ENCODE measurements around the gene CCDC186. TPM values are rescaled to one million over a fixed set of nuclear protein-coding genes. Genes with fewer than 3 reads are reported as not detected.
"Not testable (repeated sequence)": the region's sequence is repeated elsewhere in the genome, so short reads cannot be mapped to it uniquely, and the experiment has no call there.

CCDC186 gene
- polyA plus RNA-seq, 6 donors from 2014 or later, result 18.1 to 27.5 (median 21.2) TPM

DNA sequence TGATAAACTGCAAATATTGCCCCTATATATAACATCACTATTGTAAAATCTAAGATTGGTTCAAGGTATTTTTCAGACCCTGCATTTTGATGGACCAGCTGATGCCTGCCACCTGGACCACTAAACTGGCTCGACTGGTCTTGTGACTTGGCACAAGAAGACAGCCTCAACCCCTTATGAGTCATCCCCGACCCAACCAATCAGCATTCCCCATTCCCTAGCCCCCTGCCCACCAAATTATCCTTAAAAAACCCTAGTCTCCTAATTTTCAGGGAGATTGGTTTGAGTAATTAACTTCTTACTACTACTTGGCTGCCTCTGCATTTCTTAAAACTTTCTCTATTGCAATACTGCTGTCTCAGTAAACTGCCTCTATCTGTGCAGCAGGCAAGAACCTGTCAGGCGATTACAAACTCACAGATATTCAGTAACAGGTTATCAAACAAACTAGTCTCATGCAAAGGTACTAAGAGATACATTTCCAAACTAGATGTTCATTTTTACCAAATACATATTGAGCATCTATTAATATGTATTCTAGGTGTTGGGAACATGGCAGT is 5.5 kb downstream of the CCDC186 start:
- DNase-seq, result no peak
- Mint-ChIP-seq H3K4me1 (peaks cover 24 to 37% (median 34%) of the 10 kb centered on the region in 3 donors), H3K27ac (peak overlapping the region in 4 of 6 donors; percentile 13 to 77 (median 50))

DNA sequence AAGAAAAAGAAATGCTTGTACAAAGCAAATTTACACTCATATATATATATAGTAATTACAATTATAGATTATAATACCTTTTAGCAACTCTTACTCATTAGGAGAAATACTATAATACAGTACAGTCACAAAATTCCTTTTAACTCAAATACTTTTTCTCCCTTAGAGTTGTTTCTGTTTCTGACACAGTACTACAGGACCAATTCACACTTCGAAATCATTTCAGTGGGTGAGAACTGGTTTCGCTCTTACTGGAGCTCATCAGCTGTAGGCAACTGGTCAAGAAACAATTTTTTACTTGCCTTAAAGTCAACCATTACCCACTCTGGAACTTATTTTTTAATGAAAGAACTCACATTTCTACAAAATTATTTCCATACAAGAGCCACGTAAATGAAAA is 6.0 kb downstream of the CCDC186 start:
- no peaks in the 10 kb centered on the region for H3K27me3 Mint-ChIP-seq
- DNase-seq (no peak), ATAC-seq (ENCODE audit: low read depth in 2 of 2) (no peak)
- peaks cover 20 to 25% of the 10 kb centered on the region in 2 donors for H3K36me3 Mint-ChIP-seq
- no peak overlapping the region for H3K4me3 Mint-ChIP-seq
- peaks cover 0 to 7% (median 4%) of the 10 kb centered on the region in 7 donors for H3K9me3 Mint-ChIP-seq
- H3K27ac Mint-ChIP-seq, result peak overlapping the region in 2 of 6 donors; percentile 35 to 65
- peaks cover 24 to 39% (median 34%) of the 10 kb centered on the region in 3 donors for H3K4me1 Mint-ChIP-seq

More for the DNA sequence above, 5.5 kb downstream of the CCDC186 start:
- Mint-ChIP-seq H3K9me3 (peaks cover 0 to 7% (median 4%) of the 10 kb centered on the region in 7 donors), H3K27me3 (no peaks in the 10 kb centered on the region), H3K4me3 (peak overlapping the region in 2 of 8 donors; percentile 17 to 65), H3K36me3 (peaks cover 14 to 21% of the 10 kb centered on the region in 2 donors)
- no peak for ATAC-seq (ENCODE audit: low read depth in 2 of 2)

DNA sequence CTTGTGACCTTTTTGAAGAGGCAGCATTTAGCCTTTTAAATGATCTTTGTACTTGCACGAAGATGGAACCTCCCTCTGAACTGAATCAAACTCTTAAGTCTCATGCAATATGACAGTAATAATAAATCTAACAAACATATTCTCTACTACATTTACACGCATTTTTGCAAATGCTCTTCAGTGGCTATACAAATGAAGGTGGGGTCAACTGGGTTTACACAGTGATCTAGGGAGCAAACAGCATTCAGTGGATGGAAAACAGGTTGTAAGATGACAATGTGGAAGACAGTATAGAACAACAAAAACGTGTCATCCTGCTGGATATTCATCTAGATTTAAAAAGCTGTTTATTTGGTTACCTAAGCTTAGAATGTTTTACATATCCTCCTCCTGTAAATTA is 7.5 kb downstream of the CCDC186 start:
- no peak overlapping the region for H3K27ac Mint-ChIP-seq
- peaks cover 0 to 7% (median 4%) of the 10 kb centered on the region in 7 donors for H3K9me3 Mint-ChIP-seq
- no peaks in the 10 kb centered on the region for H3K27me3 Mint-ChIP-seq
- H3K4me1 Mint-ChIP-seq, result peaks cover 15 to 36% (median 28%) of the 10 kb centered on the region in 3 donors
- no peak for DNase-seq
- no peak overlapping the region for H3K4me3 Mint-ChIP-seq
- H3K36me3 Mint-ChIP-seq, result peaks cover 25 to 36% of the 10 kb centered on the region in 2 donors
- ATAC-seq (ENCODE audit: low read depth in 2 of 2), result no peak

DNA sequence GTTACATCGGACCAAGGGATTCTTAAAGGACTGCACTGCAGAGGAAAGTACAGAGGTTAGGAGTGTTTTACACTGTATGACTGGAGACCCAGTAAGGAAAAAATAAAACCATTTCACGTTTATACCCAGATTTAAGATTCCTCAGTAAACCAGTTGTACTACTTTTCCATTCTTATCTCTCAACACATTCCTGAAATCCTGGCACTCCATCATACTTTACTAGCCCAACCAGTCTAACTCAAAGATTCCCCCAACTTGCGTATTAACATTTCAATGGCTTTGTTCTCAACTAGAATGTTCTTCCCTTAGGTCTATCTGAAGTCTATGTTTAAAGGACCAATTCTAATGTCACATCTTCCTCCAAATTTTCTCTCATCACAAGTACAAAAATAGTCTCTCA is 8.0 kb downstream of the CCDC186 start:
- Mint-ChIP-seq H3K27me3 (no peaks in the 10 kb centered on the region), H3K4me1 (peaks cover 15 to 41% (median 30%) of the 10 kb centered on the region in 3 donors), H3K36me3 (peaks cover 25 to 36% of the 10 kb centered on the region in 2 donors), H3K27ac (no peak overlapping the region), H3K4me3 (no peak overlapping the region), H3K9me3 (peaks cover 0 to 7% (median 4%) of the 10 kb centered on the region in 7 donors)
- ATAC-seq (ENCODE audit: low read depth in 2 of 2), result no peak
- DNase-seq, result no peak

DNA sequence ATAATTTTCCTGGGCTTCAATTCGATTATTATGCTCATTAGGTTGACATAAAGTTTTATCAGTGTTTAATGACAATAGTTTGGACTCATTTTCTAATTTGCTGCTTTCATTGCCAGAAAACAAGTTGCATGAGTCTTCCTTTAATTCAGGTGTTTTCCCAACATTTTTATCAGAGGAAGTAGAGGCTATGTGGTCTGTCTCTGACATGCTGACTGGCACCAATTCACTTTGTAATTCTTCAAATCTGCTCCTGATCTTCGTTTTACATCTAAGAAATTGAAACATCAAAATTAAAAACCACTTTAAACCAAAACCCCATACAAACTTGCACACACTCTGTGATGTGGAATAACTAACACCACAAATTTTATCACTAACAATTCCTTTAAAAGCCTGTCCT is 10.9 kb downstream of the CCDC186 start:
- ATAC-seq (ENCODE audit: low read depth in 2 of 2) (no peak), DNase-seq (no peak)
- peaks cover 19 to 29% of the 10 kb centered on the region in 2 donors for H3K36me3 Mint-ChIP-seq
- H3K4me3 Mint-ChIP-seq, result no peak overlapping the region
- H3K27ac Mint-ChIP-seq, result peak overlapping the region in 2 of 6 donors; percentile 56 to 66
- peaks cover 8 to 40% (median 25%) of the 10 kb centered on the region in 3 donors for H3K4me1 Mint-ChIP-seq
- H3K27me3 Mint-ChIP-seq, result no peaks in the 10 kb centered on the region
- H3K9me3 Mint-ChIP-seq, result no peaks in the 10 kb centered on the region

DNA sequence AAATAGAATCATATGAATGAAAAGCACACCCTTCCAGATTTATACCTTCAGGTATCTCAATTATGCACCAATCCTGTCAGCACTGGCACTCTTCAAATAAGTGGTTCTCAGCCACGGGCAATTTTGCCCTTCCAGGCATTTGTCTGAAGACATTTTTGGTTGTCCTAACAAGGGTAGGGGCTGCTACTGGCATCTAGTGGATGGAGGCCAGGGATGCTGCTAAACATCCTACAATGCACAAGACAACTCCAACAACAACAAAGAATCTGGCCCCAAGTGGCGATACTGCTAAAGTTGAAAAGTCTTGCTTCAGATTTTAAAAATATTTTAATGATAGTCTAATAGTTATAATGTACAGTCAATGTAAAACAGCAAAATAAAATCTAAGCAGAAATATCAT is 16.1 kb downstream of the CCDC186 start:
- Mint-ChIP-seq H3K4me3 (no peak overlapping the region), H3K9me3 (peaks cover 0 to 3% (median 0%) of the 10 kb centered on the region in 7 donors), H3K4me1 (peaks cover 0 to 22% (median 6%) of the 10 kb centered on the region in 3 donors), H3K27me3 (no peaks in the 10 kb centered on the region), H3K27ac (no peak overlapping the region), H3K36me3 (peaks cover 12 to 21% of the 10 kb centered on the region in 2 donors)
- ATAC-seq (ENCODE audit: low read depth in 2 of 2) (no peak), DNase-seq (no peak)

DNA sequence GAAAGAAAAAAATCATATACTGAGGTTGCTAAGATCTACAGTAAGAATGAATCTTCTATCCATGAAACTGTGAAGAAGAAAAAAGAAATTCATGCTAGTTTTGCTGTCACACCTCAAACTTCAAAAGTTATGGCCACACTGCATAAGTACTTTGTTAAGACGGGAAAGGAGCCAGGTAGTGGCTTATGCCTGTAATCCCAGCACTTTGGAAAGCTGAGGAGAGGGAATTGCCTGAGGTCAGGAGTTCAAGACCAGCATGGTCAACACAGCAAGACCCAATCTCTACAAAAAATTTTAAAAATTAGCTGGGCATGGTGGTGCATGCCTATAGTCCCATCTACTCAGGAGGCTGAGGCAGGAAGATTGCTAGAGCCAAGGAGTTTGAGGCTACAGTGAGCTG is 22.1 kb downstream of the CCDC186 start:
- peaks cover 0 to 10% (median 4%) of the 10 kb centered on the region in 3 donors for H3K4me1 Mint-ChIP-seq
- no peak for ATAC-seq (ENCODE audit: low read depth in 2 of 2)
- no peaks in the 10 kb centered on the region for H3K27me3 Mint-ChIP-seq
- H3K27ac Mint-ChIP-seq, result no peak overlapping the region
- DNase-seq, result no peak
- no peak overlapping the region for H3K4me3 Mint-ChIP-seq
- peaks cover 0 to 3% (median 0%) of the 10 kb centered on the region in 7 donors for H3K9me3 Mint-ChIP-seq
- H3K36me3 Mint-ChIP-seq, result peaks cover 36 to 37% of the 10 kb centered on the region in 2 donors

DNA sequence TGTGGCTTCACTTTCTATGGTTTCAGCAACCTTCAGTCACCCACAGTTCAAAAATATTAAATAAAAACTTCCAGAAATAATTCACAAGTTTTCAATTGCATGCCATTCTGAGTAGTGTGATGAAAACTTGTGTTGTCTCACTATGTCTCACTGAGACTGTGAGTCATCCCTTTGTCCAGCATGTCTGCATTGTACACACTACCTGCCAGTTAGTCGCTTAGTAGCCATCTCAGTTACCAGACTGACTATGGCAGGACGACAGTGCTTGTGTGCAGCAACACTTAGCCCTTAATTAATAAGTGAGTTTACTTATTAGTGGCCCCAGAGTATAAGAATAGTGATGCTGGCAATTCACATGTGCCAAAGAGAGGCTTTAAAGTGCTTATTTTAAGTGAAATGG is 22.5 kb downstream of the CCDC186 start:
- peaks cover 0 to 10% (median 4%) of the 10 kb centered on the region in 3 donors for H3K4me1 Mint-ChIP-seq
- no peak overlapping the region for H3K27ac Mint-ChIP-seq
- H3K4me3 Mint-ChIP-seq, result no peak overlapping the region
- peaks cover 0 to 3% (median 0%) of the 10 kb centered on the region in 7 donors for H3K9me3 Mint-ChIP-seq
- ATAC-seq (ENCODE audit: low read depth in 2 of 2) (no peak), DNase-seq (no peak)
- H3K36me3 Mint-ChIP-seq, result peaks cover 36 to 37% of the 10 kb centered on the region in 2 donors
- no peaks in the 10 kb centered on the region for H3K27me3 Mint-ChIP-seq

DNA sequence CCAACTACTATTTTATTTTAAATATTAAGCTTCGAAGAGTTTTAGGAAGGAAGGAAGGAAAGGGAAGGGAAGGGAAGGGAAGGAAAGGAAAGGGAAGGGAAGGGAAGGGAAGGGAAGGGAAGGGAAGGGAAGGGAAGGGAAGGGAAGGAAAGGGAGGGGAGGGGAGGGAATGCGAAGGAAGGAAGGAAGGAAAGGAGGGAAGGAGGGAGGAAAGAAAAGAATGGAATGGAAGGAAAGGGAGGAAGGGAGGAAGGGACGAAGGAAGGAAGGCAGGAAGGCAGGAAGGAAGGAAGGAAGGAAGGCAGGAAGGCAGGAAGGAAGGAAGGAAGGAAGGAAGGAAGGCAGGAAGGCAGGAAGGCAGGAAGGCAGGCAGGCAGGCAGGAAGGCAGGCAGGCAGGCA is 24.5 kb downstream of the CCDC186 start:
- not testable (repeated sequence) for ATAC-seq (ENCODE audit: low read depth in 2 of 2); H3K4me3 Mint-ChIP-seq; H3K4me1 Mint-ChIP-seq; DNase-seq; H3K27me3 Mint-ChIP-seq; H3K9me3 Mint-ChIP-seq
- peak overlapping the region in 1 of 6 donors; percentile 24 for H3K27ac Mint-ChIP-seq
- peaks cover 38 to 48% of the 10 kb centered on the region in 2 donors for H3K36me3 Mint-ChIP-seq

DNA sequence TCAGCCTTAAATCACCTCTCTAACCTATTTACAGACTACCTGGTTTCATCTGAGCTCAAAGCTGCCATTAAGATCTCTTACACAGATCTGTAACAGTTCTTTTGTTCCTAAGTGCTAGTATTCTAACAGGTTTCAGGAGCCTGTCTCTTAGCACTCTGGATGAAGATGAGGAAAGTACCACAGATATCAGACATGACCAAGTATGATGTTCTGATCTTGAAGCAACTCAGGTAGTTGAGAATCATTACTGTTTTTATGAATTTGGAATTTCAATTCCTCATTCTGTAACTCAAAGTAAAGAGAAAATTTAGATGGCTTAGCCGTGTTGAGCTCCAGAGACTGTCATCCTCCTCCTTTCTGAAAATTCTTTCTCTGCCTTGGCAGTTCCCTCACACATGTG is 30.8 kb downstream of the CCDC186 start:
- no peak overlapping the region for H3K4me3 Mint-ChIP-seq
- H3K9me3 Mint-ChIP-seq, result no peaks in the 10 kb centered on the region
- H3K36me3 Mint-ChIP-seq, result peaks cover 42 to 46% of the 10 kb centered on the region in 2 donors
- no peaks in the 10 kb centered on the region for H3K4me1 Mint-ChIP-seq
- peak overlapping the region in 2 of 6 donors; percentile 22 to 33 for H3K27ac Mint-ChIP-seq
- DNase-seq (no peak), ATAC-seq (ENCODE audit: low read depth in 2 of 2) (no peak)
- no peaks in the 10 kb centered on the region for H3K27me3 Mint-ChIP-seq

DNA sequence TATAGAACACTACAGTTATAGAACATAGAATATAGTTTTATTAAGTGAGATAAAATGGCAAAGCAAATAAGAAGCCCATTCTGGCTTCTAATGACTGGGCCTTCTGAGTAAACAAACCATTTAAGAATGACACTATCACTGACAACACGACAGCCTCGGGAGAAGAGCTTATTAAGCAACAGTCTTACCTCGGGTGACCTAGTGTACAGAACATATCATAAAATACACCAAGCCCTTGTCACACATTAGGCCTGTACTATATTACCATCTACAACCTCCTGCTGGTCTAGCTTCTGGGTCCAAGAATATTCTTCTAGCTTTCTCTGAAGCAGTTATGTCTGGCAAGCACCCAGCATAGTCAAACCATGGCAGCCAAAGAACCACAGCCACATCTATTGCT is 32.0 kb downstream of the CCDC186 start:
- Mint-ChIP-seq H3K27ac (no peak overlapping the region), H3K27me3 (no peaks in the 10 kb centered on the region), H3K4me3 (no peak overlapping the region), H3K4me1 (peaks cover 0 to 3% (median 0%) of the 10 kb centered on the region in 3 donors), H3K9me3 (no peaks in the 10 kb centered on the region), H3K36me3 (peaks cover 35% of the 10 kb centered on the region in 2 donors)
- ATAC-seq (ENCODE audit: low read depth in 2 of 2) (no peak), DNase-seq (no peak)

DNA sequence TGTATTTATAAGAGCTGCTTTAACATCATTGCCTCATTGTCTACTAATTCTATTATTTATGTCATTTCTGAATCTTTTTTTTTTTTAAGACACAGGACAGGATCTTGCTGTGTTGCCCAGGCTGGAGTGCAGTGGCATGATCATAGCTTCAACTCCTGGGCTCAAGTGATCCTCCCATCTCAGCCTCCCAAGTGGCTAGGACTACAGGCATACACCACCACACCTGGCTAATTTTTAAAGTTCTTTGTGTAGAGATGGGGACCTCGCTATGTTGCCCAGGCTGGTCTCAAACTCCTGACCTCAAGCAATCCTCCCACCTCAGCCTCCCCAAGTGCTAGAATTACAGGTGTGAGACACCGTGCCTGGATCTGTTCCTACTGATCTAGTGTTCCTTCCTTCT is 33.2 kb downstream of the CCDC186 start:
- not testable (repeated sequence) for H3K4me1 Mint-ChIP-seq; H3K27me3 Mint-ChIP-seq; ATAC-seq (ENCODE audit: low read depth in 2 of 2); H3K9me3 Mint-ChIP-seq; DNase-seq; H3K4me3 Mint-ChIP-seq
- H3K27ac Mint-ChIP-seq, result peak overlapping the region in 1 of 6 donors; percentile 86
- peaks cover 33 to 35% of the 10 kb centered on the region in 2 donors for H3K36me3 Mint-ChIP-seq

DNA sequence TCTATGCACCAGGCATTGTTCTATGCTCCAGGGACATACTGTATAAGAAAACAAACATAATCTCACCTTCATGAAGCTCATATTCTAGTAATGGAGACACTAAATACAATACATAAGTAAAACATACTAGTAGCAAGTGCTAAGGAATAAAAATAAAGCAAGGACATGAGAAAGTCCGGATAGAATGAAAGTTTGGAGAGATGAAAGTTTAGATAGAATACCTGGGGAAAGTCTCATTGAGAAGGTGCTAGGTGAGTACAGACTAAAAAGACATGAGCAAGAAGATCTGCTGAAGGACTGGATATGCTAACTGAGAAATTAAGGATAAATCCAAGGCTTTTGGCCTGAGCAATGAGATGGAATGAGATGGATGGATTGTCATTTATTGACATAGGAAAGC is 34.0 kb downstream of the CCDC186 start:
- H3K4me3 Mint-ChIP-seq, result no peak overlapping the region
- no peak overlapping the region for H3K27ac Mint-ChIP-seq
- peaks cover 28 to 37% of the 10 kb centered on the region in 2 donors for H3K36me3 Mint-ChIP-seq
- H3K4me1 Mint-ChIP-seq, result peaks cover 0 to 5% (median 0%) of the 10 kb centered on the region in 3 donors
- ATAC-seq (ENCODE audit: low read depth in 2 of 2) (no peak), DNase-seq (no peak)
- H3K9me3 Mint-ChIP-seq, result no peaks in the 10 kb centered on the region
- no peaks in the 10 kb centered on the region for H3K27me3 Mint-ChIP-seq

DNA sequence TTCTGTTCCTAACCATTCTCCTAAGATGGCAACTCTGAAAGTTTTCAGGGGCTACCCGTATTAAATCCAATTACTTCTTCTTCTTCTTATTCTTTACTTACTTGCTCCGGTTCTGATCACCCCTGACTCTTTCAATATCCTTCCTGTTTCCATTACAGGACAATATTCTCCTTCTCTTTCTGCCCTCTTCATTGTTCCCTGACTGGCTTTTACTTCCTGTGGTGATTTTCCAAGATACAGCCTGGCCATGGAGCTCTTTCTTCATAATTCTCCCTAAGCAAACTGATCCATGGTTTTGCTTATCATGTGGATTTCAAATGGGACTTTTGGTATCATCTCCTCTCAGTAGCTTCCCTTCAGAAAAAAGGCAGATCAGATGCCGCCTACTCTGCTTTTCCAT is 35.4 kb downstream of the CCDC186 start:
- Mint-ChIP-seq H3K4me1 (peaks cover 0 to 5% (median under 1%) of the 10 kb centered on the region in 3 donors), H3K27me3 (no peaks in the 10 kb centered on the region), H3K4me3 (no peak overlapping the region), H3K9me3 (no peaks in the 10 kb centered on the region), H3K27ac (peak overlapping the region in 1 of 6 donors; percentile 65), H3K36me3 (peaks cover 30 to 33% of the 10 kb centered on the region in 2 donors)
- DNase-seq (no peak), ATAC-seq (ENCODE audit: low read depth in 2 of 2) (no peak)
